GM19099 (cell line): ENCODE results near the gene CXCL1.

Source experiments
- POLR2A ChIP-seq: IDR thresholded peaks from 3 replicates; pipeline ENCODE4 v1.6.1; 2011; ENCODE audit warnings: low read depth; ENCODE audit not compliant: insufficient read length; ENCODE audit errors: extremely low read depth

CXCL1 gene

GRCh38 chr4:73869130-73870055 is at the start of gene CXCL1:
Gene CXCL1 (plus strand): TSS chr4:73869393. CDS start chr4:73869471, 78 bp downstream.
- TF ChIP-seq POLR2A: no peak

- no peak for TF ChIP-seq POLR2A
These were observed 47.9 kb upstream of the CXCL1 start for GRCh38 chr4:73821325-73821724.

DNA sequence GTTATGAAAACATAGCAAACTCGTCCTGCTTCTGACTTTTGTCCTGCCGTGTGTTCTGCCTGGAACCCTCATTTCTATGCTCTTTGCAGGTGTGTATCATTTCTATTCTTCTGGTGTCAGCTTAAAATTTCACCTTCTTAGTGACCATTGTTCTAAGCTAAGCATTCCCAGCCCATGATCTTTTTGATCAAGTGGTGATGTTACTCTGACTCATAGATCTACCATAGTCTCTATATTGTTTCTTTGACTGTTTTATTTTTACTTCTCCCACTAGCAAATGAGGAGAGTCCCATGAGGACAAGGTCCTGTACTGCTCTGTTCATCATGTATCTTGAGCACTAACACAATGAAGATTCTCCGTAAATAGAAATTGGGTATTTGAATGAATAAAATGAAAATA is 46.8 kb upstream of the CXCL1 start:
- TF ChIP-seq POLR2A: no peak

- no peak for TF ChIP-seq POLR2A
These were observed 46.2 kb upstream of the CXCL1 start for GRCh38 chr4:73822812-73823504.

- no peak for TF ChIP-seq POLR2A
These were observed 45.4 kb upstream of the CXCL1 start for GRCh38 chr4:73823760-73824159.

- TF ChIP-seq POLR2A: no peak
These were observed 40.2 kb upstream of the CXCL1 start for GRCh38 chr4:73828956-73829355.

DNA sequence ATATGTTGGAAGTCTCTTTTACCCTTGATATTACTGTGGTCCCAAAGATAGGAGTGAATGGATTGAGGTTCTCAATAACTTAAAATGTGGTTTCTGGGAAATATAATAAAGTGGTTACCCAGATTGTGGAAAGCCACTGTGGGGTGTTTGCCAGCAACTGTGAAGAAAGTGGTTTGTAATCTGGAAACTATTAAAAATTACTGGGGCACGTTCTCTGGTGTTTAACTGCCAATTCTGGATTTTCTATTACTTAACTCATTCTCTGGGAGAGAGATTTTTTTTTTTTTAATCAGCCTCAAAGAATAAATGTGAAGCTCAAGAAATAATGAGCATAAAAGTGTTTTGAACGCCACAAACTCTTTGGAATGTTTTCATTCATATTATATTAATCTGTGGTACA is 37.6 kb upstream of the CXCL1 start:
- no peak for TF ChIP-seq POLR2A

DNA sequence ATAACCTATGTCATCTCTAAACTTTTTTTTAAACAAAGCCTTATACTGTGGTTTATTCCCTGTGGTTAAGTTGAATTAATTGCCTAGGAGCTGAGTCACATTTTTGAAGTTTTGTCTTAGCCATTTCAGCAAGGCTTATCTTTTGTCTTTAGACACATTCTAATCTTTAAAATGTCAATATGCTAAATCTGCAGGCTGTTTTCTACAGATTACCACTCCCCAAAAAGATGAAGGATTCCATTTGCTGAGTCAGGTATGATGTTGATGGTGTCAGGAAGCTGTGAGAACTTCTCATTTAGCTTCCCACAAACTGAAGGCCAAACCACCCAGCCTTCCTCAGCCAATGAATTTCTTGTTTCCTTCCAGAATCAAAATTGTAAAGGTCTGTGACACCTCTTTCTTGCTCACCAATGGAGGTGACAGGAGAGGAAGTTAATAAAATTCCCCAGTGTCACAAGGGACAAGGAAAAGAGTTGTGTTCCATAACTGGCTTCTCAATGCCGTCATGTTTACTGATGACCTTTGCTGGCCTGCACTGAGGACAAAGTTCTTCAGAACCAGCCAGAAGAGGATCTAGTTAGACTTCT is 36.4 kb upstream of the CXCL1 start:
- TF ChIP-seq POLR2A: no peak

- TF ChIP-seq POLR2A: no peak
These were observed 32.6 kb upstream of the CXCL1 start, which contains the start of gene CXCL6 for GRCh38 chr4:73836373-73837279. Gene CXCL6 (plus strand): TSS chr4:73836678. CDS start chr4:73836751, 73 bp downstream.

DNA sequence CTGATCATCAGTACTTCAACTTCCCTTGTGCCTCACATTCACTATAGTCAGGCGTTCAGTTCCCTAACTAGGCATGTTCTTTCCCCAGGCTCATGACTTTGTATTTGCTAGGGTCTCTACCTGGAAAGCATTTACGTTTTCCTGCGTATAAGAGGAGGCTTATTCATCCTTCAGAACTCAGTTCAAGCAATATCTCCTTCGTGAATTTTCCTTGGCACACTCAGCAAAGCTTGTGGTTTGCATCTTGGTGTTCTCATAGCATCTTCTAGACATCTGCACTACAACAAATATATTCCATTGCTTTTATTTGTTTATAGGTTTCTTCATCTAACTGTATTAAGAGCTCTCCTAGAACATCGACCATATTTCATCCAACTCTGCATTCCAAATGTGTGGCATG is 30.1 kb upstream of the CXCL1 start:
- TF ChIP-seq POLR2A: no peak

- TF ChIP-seq POLR2A: no peak
These were observed 29.5 kb upstream of the CXCL1 start for GRCh38 chr4:73839715-73840114.

DNA sequence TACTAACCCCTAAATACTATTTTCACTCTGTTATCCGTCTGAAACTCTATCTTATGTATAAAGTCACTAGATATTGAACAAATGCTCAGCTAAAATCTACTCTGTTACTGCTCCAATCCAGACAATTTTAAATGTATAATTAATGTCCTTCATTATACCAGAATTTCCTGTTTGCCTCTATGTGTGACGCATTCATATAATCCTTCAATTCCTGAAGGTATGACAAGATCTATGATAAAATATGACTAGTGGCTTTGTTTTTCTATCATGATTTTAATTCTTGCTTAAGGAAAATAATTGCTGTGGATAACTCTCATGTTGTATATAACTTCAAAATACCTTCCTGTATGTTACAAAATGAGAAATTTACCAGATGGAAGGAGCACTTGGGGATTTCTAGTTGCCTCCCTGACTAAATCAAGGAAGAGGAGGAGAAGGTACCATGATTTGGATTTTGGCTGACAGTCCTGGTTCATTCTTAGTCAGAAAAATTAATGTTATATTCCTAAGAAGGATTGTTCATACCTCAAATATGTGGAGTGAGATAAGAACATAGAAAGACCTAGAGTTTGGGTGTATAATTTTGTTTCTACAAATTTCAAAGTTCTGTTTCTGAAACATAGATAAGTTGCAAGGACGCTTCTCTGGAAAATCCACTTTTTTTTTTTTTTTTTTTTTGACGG is 27.8 kb upstream of the CXCL1 start:
- no peak for TF ChIP-seq POLR2A

DNA sequence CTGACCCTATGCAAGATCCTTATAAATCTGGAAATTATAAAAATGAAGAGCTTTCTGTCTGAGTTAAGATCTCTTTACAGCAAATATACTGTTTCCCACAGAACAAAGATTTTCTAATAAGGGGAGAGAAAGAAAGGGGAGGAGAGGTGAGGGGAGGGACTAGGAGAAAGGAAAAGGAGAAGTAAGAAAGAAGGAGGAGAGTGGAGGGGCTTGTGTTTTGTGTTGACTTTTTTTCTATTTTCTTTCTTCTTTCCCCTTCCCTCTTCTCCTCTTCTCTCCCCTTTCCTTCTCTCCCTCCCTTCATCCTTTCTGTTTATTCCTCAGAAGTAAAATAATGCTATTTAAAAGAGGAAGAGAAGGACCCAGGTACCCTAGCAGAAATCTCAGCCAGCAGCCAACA is 26.5 kb upstream of the CXCL1 start:
- TF ChIP-seq POLR2A: no peak

DNA sequence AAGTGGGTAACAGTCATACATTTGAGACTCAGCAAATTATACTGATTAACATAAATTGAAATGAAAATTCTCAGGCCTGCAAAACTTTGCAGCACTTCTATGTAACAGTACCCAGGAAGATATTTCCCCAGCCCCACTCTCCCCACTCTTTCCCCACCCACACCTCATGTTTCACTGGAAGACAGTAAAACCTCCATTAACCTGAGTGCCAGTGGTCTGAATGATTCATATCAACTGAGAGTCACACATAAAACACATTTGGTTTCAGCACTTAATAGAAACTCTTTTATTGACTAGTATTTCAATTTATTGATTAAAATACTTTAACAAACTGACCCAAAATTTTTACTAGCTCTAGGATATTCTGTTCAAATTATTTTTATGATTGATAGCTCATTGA is 25.8 kb upstream of the CXCL1 start:
- no peak for TF ChIP-seq POLR2A

GRCh38 chr4:73844345-73844744 is 24.8 kb upstream of the CXCL1 start:
- no peak for TF ChIP-seq POLR2A

- no peak for TF ChIP-seq POLR2A
These were observed 24.4 kb upstream of the CXCL1 start for GRCh38 chr4:73844806-73845205.
